GM18517 (cell line): ENCODE results near the gene POU2F3.
A peak's percentile ranks its signal among the peaks of the same experiment; 100 is the strongest.

Source experiments
- ATAC-seq: cut with Tn5 transposase; IDR thresholded peaks from one replicate; pipeline ENCODE4 v1.9.1; 2021; ENCODE audit warnings: mild to moderate bottlenecking, moderate library complexity; ENCODE audit not compliant: unreplicated experiment

POU2F3 gene

DNA sequence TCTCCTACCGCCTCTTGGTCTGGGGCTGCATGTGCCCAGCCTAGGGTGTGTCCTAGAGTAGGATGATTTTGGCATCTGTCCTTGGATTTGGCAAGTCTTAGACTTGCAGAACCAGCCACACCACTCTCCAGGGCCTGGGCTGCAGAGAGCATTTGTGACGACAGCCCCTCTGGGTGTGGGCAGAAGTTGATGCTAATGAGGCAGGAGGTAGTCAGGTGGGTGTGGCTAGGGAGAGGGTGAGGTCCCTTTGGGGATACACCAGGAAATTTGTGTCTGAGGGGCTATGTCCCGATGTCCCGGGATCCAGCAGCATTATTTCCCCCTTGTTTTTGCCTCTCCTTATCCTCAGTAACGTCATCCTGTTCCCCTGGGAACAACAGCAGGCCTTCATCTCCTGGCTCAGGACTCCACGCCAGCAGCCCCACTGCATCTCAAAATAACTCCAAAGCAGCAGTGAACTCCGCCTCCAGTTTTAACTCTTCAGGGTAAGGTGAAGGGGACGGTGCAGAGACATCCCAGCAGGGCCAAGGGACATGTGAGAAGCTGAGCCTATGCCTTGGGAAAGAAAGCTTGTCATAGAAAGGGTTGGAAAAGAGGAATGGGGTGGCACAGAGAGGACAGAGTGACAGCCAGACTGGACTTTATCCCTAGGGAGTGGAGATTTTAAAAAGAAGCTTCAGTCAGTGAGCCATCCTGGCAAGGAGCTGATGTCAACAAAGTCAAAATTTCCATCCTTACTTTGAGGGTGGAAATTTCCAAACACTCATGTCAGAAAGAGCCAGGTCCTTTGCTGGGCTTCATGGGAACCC lies 77.1 kb downstream of the POU2F3 start:
- no peak for ATAC-seq

DNA sequence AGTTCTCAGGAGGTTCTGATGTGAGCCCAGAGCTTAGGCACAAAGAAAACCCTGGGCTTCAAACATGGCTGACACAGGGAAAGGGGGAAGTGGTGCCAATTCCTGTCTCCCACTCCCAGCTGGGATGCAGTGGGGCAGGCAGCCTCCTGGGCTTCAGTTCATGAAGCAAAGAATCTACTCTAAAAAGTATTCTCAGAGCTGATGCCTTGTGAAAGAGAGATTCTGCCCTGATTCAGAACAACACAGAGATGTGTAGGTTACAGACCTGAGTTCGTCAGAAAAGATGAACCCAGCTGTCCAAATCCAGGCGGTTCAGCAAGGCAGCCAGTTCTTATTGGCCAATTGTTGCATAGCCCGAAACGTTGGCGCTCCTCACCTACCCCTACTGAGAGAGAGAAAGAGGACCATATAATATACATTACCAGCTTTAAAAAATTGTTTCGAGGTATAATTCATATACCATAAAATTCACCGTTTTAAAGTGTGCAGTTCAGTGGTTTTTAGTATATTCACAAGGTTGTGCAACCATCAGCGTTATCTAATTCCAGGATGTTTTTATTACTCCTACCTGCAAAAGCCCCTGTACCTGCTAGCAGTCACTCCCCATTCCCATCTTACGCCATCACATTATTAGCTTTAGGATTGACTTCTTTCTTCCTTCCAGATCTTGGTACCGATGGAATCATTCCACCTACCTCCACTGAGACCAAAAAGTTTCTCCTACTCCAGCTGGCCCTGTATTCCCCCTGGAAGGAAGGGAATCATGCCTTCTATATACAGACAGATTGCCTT lies 77.9 kb downstream of the POU2F3 start:
- no peak for ATAC-seq

DNA sequence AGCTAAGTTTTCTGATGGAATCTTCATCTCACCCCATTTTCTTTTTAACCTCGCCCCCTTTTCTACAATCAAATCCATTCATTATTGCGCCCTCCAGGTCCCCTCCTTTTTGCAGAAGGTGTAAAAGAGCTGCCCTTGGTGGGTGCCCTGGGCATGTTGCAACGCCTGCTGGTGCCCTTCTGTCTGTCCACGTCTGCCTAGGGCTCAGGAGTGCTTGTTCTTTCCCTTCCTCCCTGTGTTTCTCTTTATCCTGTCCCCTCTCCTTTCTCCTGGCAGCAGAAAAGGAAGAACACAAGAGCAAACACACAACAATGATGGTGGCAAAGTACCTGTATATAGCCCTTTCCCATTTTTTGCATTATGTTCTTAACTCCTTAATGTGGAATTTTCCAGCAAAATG lies 79.0 kb downstream of the POU2F3 start:
- ATAC-seq: no peak

DNA sequence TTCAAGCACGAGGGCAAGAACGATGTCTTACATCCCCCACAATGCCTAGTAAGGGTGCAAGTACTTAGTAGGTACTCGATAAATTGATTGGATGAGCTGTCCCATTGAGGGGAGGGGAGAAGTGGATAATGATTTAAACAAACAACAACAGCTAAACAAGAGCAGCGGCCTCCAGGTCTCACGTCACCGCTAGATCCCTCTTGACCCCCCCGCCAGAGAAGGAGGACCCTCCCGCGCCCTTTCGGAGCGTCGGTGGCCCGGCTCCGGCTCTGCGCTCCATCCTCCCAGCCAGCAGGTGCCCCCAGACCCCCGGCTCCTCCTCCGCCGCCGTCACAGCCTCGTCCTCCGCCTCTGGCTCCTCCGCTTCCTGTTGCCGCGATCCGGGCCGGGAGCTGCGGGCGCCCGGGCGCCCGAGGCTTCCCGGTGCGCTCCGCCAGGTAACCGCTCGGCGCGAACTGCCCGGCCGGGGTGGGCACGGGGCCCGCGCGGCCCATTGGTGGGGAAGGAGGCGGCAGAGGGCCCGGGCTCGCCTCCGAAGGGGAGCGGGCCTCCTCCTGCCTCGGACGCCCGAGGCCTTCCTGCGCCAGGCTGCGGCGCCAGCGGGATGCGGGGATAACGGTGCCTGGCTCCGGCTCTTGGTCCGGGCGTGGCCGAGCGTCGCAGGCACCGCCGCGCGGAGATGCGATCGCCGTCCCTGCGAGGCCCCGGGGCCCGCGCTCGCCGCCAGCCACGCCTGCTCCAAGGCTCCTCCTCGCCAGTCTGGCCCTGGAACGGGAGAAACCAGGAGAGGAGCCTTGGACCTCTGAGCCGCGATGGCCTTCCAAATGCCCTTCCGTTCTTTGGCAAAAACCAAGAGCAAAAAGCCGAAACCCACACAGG lies 85.2 kb downstream of the POU2F3 start, which contains the start of gene TLCD5:
TSS of gene TLCD5 (plus strand) at position 368 of the 879 bp plus-strand sequence. CDS start 2,143 bp downstream, outside the sequence.
- no peak for ATAC-seq

DNA sequence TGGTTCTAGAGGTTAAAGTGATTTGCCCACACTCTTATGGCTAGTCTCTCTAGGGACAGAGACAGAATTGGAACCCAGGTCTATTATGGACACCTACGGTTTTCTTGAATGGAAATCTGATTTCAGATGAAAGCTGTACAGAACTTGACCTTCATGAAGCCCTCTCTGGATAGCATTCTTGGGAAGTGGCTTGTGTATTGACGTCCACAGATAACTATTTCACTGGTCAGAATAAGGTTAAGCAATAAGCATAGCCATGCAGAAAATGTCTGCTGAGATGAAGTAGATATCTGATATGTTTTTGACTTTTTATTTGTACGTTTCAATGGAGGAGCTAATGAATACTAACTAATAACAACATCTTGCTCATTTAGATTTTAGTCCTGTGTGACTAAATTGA lies 86.3 kb downstream of the POU2F3 start:
- ATAC-seq: no peak

DNA sequence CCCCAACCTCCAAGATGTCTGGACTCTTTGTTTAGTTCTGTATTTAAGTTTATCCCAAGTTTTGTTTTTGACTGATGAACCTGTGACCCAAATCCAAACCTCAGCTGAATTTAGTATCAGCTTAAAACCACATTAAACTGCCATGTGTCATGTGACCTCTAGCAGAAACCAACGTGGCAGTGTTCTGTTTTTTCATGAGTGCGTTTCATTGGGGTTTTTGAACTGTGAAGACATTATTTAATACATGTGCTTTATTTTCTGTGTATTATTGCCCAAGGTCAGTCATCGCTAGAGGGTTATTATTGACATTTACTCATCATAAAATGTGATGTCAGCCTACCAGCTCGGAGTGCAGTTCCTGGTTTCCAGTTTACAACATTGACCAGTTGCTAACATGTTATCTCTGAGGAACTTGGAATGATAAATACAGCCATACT lies 86.9 kb downstream of the POU2F3 start:
- no peak for ATAC-seq

DNA sequence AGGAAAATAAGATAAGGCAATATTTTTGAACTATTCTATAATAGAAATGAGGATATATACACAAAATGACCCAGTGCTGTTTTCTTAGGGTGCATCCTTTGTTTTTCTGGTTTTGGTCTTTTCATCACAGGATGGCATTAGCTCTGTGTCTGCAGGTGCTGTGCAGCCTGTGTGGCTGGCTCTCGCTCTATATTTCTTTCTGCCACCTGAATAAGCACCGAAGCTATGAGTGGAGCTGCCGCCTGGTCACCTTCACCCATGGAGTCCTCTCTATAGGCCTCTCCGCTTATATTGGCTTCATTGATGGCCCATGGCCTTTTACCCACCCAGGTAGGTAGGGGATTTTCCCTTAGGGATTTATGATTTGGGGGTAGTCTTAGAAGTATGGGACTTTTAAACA lies 87.4 kb downstream of the POU2F3 start:
- no peak for ATAC-seq

DNA sequence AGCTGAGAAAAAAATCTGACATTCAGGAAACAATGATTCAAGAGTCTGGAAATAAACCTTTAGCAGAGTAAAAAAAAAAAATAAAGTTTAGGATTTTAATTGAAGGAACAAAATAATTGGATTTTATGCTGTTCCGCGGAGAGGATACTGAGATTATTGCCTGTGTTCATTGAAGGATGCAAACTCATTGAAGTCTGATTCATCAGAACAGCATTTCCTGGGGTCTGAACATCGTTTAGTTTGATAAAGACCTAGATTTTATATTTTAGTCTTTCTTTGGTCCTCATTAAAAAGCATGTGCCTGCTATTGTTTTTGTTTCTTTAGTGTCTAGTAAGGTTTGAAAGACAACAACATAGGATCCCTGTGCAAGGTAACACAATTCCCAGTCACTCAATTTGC lies 89.6 kb downstream of the POU2F3 start:
- ATAC-seq: no peak

DNA sequence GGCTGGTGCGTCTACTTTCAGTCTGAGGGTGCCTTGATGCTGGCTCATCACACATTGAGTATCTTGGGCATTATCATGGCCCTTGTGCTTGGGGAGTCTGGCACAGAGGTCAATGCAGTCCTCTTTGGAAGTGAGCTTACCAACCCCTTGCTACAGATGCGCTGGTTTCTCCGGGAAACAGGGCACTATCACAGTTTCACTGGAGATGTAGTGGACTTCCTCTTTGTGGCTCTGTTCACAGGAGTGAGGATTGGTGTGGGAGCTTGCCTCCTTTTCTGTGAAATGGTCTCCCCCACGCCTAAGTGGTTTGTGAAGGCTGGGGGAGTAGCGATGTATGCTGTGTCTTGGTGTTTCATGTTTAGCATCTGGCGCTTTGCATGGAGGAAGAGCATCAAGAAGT lies 90.1 kb downstream of the POU2F3 start:
- ATAC-seq: no peak

DNA sequence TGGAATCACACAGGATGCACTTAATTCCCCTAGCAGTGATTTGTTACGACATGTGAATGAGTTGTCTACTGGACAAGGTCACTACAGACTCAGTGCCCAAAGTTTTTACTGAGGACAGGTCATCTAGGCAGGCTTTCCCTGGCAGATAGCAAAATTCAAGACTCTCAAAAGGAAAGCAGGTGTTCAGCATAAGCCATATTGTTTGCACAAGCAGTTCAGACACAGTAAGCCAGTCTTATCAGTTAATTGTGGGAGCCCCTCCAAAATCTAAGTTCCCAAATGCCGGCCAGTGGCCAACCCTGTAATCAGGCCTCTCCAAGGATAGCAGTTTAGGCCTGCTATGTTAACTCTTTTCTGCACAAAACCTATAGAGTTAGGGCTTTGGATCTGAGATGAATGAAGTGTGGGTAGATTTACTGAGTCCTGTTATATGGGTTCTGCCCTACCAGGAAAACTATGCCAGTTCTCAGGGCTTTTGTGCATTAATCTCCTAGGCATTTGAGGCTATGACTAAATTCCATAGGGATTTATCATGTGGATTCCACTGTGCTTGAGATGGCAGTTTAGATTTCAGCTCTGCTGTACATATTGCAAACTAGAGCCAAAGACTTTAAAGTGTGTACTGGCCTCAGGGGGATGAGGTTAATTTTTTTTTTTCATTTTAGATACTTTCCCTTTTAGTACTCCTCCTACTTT lies 91.5 kb downstream of the POU2F3 start:
- ATAC-seq: no peak

DNA sequence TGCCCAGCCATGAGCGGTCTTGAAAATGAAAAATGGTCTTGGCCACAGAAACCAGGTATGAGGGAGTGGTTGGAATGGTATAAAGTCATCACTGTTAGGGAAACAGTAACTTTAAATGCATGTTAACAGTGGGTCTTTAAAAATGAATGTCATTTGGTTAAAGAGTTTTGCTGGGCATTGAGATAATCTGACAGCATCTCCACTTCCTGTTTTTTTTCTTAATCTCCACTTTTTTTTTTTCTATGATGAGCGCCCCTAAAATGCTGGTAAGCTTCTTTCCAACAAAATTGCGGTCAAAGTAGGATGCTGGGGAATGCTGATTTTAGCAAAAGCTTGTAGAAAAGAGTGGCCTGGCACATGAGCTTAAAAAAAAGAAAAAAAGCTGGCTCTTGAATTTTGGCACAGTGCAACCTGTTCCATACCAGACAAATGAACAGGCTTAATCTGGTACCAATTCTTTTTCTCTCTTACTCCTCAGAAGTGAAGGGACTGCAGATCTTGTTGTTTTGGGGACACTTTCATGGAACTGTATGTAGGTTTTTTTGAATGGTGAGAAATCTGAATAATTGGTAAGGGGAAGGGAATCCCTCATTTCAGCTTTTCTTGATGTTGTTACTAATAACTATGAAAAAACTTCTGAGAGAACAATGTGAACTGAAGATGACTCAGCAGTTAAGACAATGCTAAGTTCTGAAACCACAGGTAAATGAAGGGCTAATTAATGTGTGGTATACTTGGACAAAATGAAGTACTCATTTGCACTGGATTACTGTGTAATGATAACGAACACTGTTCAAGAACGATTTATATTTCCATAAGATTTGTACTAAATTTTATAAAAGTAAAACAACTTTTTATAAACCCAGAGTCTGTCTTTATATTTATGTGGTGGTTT lies 93.1 kb downstream of the POU2F3 start:
- no peak for ATAC-seq

DNA sequence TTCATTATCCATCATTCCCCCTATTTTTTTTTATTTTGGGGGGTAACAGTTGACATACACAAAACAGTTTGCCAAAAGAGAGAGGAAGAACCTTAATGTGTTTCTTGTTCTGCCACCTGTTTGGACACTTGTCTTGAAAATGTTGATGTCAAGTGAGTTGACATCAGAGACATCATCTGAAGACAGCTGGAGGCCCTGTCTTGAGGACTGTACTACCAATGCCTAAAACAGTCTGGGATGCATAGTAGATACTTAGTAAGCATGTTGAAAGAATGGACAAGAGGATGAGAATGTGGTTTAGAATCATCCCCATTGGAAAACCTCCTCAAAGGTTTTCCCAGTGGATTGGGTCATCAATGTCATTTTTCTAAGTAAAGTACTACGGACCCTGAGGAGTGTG lies 93.9 kb downstream of the POU2F3 start:
- no peak for ATAC-seq

DNA sequence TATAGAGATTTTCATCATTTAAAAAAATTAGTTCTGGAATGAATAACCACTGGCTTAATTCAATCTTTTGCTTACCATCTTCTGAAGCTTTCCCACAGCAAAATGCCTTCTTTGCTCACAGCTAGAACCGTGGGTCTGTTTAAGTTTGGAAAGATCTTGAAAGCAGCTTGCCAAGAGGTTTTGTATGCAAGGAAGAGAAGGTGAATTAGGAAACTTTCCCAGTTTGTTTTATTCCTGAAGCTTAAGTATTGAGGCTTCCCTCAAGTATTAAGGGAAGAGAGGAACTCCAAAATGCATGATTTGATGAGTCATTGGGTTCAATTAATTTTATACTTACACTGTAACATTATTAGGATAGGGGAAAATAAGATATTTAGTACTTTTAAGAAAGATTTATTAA lies 94.4 kb downstream of the POU2F3 start:
- no peak for ATAC-seq

DNA sequence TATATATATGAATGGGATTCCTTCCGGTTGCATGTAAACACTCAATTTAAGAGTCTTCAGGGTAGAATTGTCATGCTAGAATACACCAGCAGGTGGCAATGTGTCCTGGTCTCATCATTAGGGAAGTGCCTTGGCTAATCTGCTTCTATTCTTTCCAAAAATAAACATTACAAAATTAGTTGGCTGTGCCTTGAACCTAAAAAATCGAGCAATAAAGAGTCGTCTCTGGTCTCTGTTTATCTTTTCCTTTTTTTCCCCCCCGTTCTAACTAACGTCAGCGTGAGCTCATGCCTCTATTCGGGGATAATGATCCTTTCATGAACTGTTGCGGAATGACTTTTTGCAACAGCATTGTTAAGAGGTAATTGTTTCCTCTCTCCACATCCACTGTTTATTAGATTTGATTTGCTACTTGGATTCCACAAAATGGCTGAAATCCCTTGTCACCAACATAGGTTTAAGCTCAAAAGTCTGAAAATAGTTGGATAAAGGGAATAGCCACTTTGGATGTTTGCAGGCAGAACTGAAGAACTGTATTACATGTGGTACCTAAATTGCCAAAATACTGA lies 95.0 kb downstream of the POU2F3 start:
- ATAC-seq: peak; percentile 50

DNA sequence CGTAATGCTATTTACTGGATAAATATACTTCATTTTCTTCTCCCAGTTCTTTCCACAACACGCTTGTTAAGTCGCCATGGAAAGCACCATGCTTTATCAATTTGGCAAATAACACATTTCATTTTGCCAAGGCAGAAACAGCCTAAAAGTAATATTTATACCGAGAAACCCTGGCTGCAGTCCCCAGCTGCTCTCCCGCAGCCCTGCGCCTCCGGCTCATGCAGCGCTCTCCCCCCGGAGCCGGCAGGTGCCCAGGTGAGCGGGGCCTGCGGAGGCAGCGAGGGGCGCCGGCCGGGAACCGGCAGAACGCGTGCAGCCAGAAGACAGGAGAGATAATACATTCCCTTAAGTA lies 95.6 kb downstream of the POU2F3 start:
- ATAC-seq: peak; percentile 16

DNA sequence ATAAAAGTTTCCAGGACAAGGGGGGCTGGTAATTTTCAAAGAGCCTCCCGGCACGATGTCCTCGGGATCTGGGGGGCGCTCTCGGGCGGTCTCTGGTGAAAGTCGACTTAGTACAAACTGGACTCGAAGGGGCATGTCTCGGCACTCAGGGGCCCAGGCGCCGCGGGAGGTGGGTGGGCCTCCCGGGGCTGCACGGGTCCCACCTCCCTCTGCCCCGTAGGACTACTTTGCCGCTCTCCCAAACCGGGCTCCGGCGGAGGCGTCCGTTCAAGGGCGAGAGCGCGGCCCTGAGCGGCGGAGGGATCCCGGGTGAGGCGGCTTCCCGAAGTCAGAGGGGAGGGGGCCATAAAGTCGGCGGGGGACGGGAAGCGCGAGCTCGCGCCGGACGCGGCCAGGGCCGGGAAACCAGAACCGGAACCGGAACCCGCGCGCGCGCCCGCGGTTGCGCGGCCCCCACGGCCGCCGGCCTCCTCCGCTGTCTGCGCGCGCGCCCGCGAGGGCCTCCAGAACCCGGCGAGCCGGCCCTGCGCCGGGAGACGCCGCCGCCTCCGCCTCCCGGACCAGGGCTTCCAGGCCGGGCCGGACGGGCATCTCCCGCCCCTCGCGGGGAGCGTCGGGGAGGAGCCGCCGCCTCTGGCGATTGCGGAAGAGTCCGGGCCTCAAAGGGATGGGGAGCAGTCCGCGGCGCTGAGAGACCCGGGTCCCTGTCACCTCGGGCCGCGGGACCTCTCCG lies 96.1 kb downstream of the POU2F3 start, which contains the start of gene ARHGEF12:
TSS of gene ARHGEF12 (plus strand) at position 506 of the 733 bp plus-strand sequence. CDS start 831 bp downstream, outside the sequence.
- peak; percentile 47 for ATAC-seq

DNA sequence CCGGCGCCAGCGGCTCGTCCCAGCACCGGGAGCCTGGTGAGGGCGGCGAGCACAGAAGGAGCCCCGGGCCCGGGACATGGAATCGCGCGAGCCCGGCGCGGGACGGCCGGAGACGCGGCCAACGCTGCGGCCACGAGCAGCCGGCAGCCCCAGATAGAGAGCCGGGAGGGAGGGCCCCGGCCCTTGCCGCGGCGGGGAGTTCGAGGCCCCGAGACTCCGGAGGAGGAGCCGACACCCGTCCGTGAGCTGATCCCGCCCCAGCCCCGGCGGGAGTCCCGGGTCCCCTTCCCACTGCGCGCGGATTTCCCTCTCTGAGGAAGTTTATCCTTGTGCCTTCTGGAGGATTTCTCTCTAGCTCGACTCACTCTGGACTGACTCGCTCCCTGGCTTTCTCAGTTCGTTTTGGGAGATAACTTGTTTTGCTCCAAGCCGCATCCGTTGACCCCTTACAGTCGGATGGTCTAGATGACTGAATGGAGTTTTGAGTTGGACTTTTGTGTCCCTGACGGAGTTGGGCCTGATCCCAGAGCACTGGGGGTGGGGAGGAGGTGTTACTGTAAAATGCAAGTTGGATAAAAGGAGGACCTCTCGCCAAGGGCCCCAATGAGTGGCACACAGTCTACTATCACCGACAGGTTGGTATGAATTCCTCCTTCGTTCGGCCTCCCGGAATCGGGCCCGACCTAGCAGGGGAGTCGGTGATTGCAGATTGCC lies 96.9 kb downstream of the POU2F3 start:
- ATAC-seq: no peak
